Fibroblast of gingiva (primary cell): ENCODE measurements around the gene NRCAM.

Experiments
- DNase-seq: peaks from one replicate; pipeline ENCODE4 v3.0.0-alpha.2; 2011; ENCODE audit warnings: low read depth

Gene NRCAM

GRCh38 chr7:108201766-108202165, 254.5 kb downstream of the NRCAM start:
- no peak for DNase-seq

DNA sequence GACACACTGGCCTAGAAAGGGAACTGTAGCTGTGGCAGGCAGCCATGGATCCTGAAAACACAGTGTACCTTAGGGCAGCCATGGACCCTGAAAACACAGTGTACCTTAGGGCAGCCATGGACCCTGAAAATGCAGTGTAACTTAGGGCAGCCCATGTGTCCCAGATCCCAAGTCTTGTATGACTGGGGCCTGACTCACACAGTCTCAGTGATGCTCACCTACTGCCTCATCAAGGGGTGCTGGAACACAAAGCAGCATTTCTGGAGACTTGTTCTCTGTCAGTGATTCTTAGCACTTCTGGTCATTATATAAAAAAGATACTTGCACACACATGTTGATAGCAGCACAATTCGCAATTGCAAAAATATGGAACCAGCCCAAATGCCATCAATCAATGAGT, 255.9 kb downstream of the NRCAM start:
- DNase-seq: no peak

- DNase-seq: no peak
These were observed 258.7 kb downstream of the NRCAM start for GRCh38 chr7:108197371-108198091.

GRCh38 chr7:108196004-108196403, 260.2 kb downstream of the NRCAM start:
- peak; percentile 32 for DNase-seq

- no peak for DNase-seq
These were observed 262.4 kb downstream of the NRCAM start for GRCh38 chr7:108193594-108194498.

- peak; percentile 63 for DNase-seq
These were observed 265.3 kb downstream of the NRCAM start for GRCh38 chr7:108190891-108191290.

- DNase-seq: no peak
These were observed 266.4 kb downstream of the NRCAM start for GRCh38 chr7:108189733-108190388.

DNA sequence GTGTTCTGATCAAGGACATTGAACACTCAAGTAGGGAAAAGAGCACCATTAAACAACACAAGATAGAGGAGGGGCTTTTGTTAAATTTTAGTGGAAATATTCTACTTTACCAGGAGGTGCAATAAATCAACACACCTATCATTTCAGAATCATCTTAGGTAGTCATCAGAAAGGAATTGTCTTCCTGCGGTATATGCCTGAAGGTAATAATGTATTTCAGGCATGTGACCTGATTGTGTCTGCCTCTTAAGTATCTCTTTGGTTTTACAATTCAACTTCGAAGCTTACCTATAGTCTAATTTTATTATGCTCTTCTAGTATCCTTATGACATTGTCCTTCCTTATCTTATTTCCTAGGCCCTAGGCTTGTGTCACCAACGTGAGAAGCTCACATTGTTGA, 267.5 kb downstream of the NRCAM start:
- DNase-seq: no peak

GRCh38 chr7:108181073-108181985, 274.9 kb downstream of the NRCAM start:
- peak; percentile 44 for DNase-seq

DNA sequence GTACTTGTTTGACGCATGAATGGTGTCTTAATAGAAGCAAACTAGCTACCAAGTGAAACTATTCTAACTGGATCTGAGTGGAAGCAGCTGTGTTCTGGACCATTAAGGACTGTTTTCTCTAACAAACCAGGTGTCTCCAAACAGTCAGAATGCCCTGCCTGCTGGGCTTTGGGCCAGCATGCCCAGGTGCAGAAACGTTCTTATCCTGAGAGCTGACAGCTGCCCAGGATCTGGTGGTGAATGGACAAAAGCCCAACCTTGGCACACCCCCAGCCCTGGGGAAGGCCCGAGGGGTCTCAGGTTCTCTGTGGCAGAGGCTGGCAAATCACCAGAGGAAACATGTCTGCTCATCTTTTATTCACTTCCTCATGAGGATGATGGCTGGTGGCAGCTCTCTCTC, 277.8 kb downstream of the NRCAM start:
- no peak for DNase-seq

DNA sequence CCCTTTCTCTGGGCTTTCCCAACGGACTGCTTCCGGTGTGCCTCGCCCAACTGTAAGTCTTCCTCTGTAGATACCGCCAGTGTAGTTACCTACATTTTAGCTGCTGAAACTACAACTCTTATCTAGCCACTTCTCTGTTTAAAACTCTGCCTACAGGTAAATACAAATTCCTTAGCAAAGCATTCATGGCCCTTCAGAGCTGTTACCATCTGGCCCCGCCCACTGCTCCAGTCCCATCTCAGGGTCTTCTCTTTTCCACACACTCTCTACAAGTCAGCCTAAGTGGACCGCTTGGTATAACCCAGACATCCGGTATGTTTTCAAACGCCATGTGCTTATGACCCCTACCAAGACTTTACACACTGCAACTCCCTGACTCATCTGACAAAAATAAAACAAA, 285.1 kb downstream of the NRCAM start:
- no peak for DNase-seq

- no peak for DNase-seq
These were observed 286.0 kb downstream of the NRCAM start for GRCh38 chr7:108170251-108170650.

DNA sequence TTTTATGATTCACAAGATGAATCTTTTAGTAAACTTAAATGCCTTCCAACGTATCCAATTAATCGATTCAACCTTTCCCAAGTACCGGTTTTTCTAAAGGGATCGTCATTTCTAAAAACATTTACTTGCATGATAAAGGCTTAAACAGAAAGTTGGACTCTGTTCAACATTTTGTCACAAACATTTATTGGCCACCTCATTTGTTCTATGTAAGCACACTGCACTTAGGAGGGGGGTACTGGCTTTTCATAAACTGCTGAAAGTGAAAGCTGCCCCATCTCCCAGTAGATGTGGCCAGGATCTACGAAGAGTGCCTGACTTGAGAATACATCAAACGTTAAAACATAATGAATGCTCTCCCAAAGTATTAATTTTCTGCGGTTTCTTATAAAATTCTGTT, 288.8 kb downstream of the NRCAM start:
- DNase-seq: peak; percentile 56

DNA sequence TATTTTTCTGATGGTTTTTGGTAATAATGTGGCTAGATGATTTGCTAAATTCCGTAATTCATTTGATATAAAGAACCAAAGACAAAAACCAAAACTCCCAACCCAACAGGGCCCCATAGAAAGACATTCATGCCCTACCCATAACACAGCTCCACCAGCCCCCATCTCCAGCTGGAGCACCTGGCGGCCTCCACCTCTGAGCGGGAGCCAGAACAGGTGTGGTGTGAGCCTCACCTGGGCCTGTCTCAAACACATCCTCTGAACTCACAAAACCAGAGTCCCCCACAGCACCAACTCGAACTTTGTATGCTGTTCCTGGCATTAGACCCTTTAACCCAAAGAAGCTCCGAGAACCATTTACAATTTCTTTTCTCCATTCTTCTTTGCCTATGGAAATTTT, 289.5 kb downstream of the NRCAM start:
- no peak for DNase-seq

- DNase-seq: no peak
These were observed 290.5 kb downstream of the NRCAM start for GRCh38 chr7:108165723-108166122.

DNA sequence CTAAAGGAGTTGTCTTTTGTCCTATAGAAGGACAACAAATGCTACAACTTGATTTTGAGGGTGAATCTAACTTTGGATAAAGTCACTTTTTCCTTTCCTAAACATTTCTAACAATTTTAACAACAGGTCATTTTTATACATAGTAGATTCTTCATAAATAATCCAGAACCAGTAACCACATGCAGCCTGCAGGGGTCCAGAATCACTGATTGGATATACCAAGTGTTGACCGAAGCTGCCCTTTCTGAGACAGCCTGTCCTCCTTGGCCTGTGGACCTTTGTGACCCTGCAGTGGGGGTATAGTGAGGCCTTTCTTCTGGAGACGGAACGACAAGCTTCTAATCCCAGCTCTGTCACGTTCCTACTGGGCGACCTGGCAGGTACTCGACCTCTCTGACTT, 291.3 kb downstream of the NRCAM start:
- DNase-seq: no peak

DNA sequence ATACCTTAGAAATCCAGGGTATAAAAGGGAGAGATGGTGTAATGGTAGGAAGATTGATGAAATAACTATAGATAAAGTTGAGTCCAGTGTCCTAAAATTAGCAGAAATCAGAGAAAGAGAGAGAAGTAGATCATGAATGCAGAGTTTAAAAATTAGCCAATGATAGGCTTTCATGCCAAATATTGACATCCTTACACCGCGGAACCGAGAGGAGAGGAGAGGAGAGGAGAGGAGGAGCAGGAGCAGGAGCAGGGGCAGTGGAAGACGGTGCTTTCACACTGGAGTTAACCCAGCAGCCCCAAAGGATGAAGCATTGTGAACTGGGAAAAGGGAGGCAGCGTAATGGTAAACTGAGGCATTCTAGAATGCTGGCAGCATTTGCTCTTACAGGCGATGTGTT, 291.9 kb downstream of the NRCAM start:
- DNase-seq: no peak

DNA sequence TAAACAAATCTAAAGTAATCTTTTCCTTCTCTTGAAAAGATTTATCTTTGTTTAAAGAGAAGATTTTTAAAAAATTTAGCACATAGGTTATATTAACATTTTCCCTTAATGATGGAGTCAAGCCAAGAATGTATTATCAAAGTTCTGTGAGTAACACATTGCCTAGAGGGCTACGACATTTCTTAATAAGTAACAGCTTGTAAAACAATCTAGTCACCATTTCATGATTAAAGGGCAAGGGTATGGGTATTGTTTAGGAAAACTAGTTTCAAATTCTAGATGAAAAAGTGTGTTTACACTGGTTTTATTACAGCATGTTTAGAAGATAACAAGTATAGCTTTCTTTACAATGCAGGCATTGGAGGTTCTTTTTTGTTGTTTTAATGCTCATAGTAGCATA, 297.5 kb downstream of the NRCAM start:
- peak; percentile 34 for DNase-seq

- DNase-seq: no peak
These were observed 298.5 kb downstream of the NRCAM start for GRCh38 chr7:108157606-108158335.

- DNase-seq: no peak
These were observed 299.2 kb downstream of the NRCAM start for GRCh38 chr7:108156897-108157605.
